Stimulated activated CD4-positive, alpha-beta T cell treated with anti-CD3 and anti-CD28 coated beads, Interleukin-2, amount 100 ng/mL, for 48 hours (primary cell): ENCODE results near the gene LAMB4.

Source experiments
- DNase-seq, 2 donors: peaks; one replicate each; pipeline ENCODE4 v3.0.0-alpha.2; 2020

The LAMB4 gene

GRCh38 chr7:107982918-107983389 is 147.2 kb downstream of the LAMB4 start:
- DNase-seq: no peak

DNA sequence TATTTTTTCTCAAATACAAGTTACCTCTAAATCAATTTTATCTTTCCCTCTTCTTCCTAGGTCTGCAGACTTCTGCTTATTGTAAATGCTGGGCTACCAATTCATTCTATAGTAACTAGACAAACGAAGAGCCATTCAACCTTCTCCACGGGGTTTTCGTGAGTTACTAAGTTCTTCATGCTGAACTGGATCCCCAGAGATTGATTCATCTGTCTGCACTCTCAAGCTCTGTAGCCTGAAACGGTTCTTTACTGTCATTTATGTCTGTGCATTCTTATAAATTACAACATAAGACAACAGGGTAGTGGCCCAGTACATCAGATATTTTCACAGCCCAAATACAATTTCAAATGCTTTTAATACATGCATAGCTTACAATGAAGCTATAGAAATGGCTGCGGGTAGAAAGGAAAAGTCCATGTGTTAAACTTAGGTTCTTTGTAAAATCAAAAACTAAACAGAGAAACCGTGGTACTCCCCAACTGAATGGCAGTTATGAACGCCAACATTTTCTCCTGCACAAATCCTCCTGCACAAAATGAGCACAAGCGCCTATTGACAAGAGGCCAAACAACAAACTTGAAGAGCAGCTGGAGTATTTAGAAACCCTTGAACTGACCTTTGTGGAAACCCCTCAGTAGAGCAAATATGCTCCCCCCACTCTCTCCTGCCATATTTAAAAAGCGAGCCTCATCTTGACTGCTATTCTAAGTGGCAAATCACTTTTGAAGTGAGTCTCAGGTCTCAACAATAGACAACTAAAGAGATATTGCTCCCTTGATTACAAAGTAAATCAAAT is 147.9 kb downstream of the LAMB4 start:
- DNase-seq: no peak

- DNase-seq: no peak
These were observed 148.7 kb downstream of the LAMB4 start for GRCh38 chr7:107981466-107981865.

- no peak for DNase-seq
These were observed 149.4 kb downstream of the LAMB4 start for GRCh38 chr7:107980671-107981190.

GRCh38 chr7:107980171-107980570 is 150.0 kb downstream of the LAMB4 start:
- DNase-seq: no peak

GRCh38 chr7:107978815-107979408 is 151.2 kb downstream of the LAMB4 start:
- DNase-seq: no peak

DNA sequence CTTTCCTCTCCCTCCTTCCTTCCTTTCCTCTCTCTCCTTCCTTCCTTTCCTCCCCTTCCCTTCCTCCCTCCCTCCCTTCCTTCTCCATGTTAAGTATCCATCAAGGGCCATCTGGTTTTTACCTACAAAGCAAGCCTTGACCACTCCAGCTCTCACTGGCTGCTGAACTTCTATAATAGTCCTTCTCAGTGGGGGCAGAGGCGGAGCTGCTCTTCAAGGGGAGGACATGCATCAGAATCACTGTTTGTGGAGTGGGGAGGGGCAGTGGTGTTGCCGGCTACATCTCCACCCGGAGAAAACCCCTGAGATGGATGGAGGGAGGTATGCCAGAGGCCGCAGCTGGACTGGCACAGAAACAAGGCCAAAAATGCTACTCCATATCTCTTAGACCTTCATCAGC is 153.1 kb downstream of the LAMB4 start:
- no peak for DNase-seq

DNA sequence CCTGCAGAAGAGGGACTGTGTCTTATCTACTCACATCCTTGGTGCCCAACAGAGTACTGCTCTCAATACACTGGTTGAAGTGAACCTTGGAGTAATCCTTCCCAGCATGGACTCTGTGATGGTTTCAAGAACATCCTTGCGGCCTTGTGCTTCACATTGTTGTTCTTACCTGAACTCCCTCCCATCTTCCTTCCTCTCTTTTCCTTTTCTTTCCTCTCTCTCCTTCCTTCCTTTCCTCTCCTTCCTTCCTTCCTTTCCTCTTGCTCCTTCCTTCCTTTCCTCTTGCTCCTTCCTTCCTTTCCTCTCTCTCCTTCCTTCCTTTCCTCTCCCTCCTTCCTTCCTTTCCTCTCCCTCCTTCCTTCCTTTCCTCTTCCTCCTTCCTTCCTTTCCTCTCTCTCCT is 153.5 kb downstream of the LAMB4 start:
- DNase-seq: no peak

DNA sequence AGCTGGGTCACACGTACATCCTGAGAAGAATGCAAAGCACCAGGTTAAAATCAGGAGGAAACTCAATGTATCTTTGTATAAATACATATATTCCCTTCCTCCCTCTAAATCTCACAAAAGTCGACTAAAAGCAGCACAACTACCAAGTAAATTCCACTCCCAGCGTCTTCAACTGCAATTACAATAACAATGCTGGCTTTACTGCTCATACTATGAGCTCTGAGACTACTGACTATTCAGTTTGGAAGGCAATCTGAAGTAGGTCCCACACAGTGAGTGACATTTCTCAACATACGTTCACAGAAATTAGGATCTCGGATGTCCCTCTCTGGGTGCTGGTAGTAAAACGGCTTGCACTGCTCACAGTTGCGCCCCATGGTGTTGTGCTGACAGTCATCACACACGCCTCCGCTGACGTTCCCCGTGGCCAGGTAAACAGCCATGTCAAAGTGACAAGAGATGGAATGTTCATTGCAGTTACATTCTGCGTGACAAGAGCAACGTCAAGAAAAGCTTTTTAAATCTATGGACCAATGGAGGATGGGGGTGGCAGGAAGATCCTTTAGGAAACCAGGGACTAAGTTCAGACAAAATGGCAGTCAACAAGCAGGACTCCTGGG is 154.7 kb downstream of the LAMB4 start:
- no peak for DNase-seq

- no peak for DNase-seq
These were observed 156.3 kb downstream of the LAMB4 start for GRCh38 chr7:107973861-107974260.
